ENCODE measurements around the gene MTFR1L. TPM values are rescaled to one million over a fixed set of nuclear protein-coding genes. Genes with fewer than 3 reads are reported as not detected.

Gene MTFR1L
- total RNA-seq, 1 experiment from 2014 or later = 23.2 TPM

- peak; percentile 47 for DNase-seq
- peaks cover 32% of the 10 kb centered on the region for H3K27me3 Mint-ChIP-seq (ENCODE audit: unreplicated experiment)
- H3K36me3 Mint-ChIP-seq (ENCODE audit: insufficient read depth, unreplicated experiment) = peaks cover 6% of the 10 kb centered on the region
- peak; percentile 41 for TF ChIP-seq CTCF (IDR thresholded peaks at IDR 0.05; ENCODE audit: unreplicated experiment)
- peaks cover 11% of the 10 kb centered on the region for H3K4me1 Mint-ChIP-seq (ENCODE audit: low read depth, unreplicated experiment)
- CTCF ChIA-PET = interaction anchor here (1.2 kb wide), 1 partner anchor 189 kb away, joined by 4 read pairs; no protein-coding TSS in a partner anchor
- intact Hi-C loops (cut with micrococcal nuclease; ENCODE audit: unreplicated experiment) = loop anchor here (5.0 kb wide), 2 partner anchors 186 to 296 kb away; no protein-coding TSS in a partner anchor
- no peak overlapping the region for H3K4me3 Mint-ChIP-seq (ENCODE audit: low read depth, unreplicated experiment)
- no peak overlapping the region for H3K27ac Mint-ChIP-seq (ENCODE audit: unreplicated experiment)
- BruUV-seq (replicated peaks) = no TSS peak
- no peaks in the 10 kb centered on the region for H3K9me3 Mint-ChIP-seq (ENCODE audit: low read depth, unreplicated experiment)
These were observed 21.8 kb upstream of the MTFR1L start for GRCh38 chr1:25797939-25798338.

DNA sequence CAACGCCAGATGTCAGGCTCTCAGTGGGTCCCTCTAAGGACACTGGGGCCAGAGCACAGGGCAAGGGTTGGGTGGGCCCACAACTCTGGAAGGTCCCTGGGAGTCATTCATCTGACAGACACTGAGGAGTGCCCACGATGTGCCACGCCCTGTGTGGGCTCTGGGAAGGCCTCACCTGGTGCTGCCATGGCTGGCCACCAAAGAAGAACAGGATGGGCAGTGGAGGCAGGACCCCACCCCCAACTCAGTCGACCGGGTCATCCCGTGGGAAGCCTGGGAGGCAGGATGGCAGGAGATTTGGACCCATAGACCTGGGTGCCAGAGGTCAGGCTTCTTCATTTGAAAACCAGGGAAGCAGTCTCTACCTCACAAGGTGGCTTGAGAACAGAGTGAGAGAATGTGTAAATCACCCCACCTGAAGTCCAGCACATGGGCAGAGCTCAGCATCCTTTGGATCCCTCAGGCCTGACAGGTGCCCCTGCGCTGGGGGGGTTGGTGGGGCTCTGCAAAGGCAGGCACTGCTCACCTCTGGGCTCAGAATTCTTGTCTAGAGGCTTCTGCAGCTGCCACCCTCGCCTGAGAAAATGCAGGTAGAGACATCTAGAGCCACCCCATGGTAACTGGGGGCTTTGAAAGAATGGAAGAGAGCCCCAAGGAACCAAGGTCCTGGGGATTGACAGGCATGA, 20.9 kb upstream of the MTFR1L start:
- Mint-ChIP-seq H3K9me3 (ENCODE audit: low read depth, unreplicated experiment) (no peaks in the 10 kb centered on the region), H3K27ac (ENCODE audit: unreplicated experiment) (no peak overlapping the region), H3K4me3 (ENCODE audit: low read depth, unreplicated experiment) (peak overlapping the region; percentile 77), H3K4me1 (ENCODE audit: low read depth, unreplicated experiment) (peaks cover 11% of the 10 kb centered on the region), H3K27me3 (ENCODE audit: unreplicated experiment) (peaks cover 32% of the 10 kb centered on the region), H3K36me3 (ENCODE audit: insufficient read depth, unreplicated experiment) (peaks cover 6% of the 10 kb centered on the region)
- intact Hi-C loops (cut with micrococcal nuclease; ENCODE audit: unreplicated experiment) = loop anchor here (5.0 kb wide), 2 partner anchors 187 to 297 kb away; no protein-coding TSS in a partner anchor
- TF ChIP-seq CTCF (IDR thresholded peaks at IDR 0.05; ENCODE audit: unreplicated experiment) = no peak
- CTCF ChIA-PET = interaction anchor here (1.2 kb wide), 1 partner anchor 190 kb away, joined by 4 read pairs; no protein-coding TSS in a partner anchor
- BruUV-seq (replicated peaks) = no TSS peak
- DNase-seq = no peak

DNA sequence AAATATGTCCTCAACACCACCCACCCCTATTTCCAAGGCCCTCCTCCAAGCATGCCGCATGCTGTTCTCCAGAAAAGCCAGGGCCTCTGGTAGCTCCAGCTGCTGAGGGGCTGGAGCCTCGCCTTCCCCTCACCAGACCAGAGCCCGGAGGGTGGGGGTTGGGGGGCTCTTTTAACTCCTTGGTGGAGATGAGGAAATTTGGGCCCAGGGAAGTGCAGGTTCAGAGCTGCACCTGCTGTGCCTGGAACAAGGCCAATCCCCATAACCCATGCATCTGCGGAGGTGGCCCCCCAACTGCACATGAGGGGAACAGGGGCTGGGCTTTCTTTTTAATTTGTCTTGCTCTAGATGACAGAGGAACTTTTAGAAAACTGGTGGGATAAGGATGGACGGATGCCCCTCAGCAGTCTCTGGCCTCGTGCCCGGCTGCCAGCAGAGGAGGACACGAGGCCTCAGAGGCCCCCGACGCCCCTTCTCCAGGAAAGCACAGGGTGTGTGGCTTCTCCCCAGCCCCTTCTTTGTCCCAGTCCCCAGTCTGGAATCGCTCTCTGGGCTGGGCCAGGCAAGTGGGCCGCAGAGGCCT, 20.3 kb upstream of the MTFR1L start:
- intact Hi-C loops (cut with micrococcal nuclease; ENCODE audit: unreplicated experiment) = loop anchor here (5.0 kb wide), 2 partner anchors 187 to 297 kb away; no protein-coding TSS in a partner anchor

More for the DNA sequence above, 20.3 kb upstream of the MTFR1L start:
- no peak for TF ChIP-seq CTCF (IDR thresholded peaks at IDR 0.05; ENCODE audit: unreplicated experiment)
- Mint-ChIP-seq H3K4me3 (ENCODE audit: low read depth, unreplicated experiment) (peak overlapping the region; percentile 77), H3K27ac (ENCODE audit: unreplicated experiment) (no peak overlapping the region), H3K9me3 (ENCODE audit: low read depth, unreplicated experiment) (no peaks in the 10 kb centered on the region), H3K4me1 (ENCODE audit: low read depth, unreplicated experiment) (peaks cover 11% of the 10 kb centered on the region), H3K36me3 (ENCODE audit: insufficient read depth, unreplicated experiment) (peaks cover 6% of the 10 kb centered on the region), H3K27me3 (ENCODE audit: unreplicated experiment) (peaks cover 26% of the 10 kb centered on the region)
- DNase-seq = no peak
- BruUV-seq (replicated peaks) = no TSS peak
- CTCF ChIA-PET = interaction anchor here (0.7 kb wide), 1 partner anchor 252 kb away, joined by 4 read pairs; no protein-coding TSS in a partner anchor

Data from Calu3 (cell line).